SK-N-SH (cell line): Measurements from ENCODE around the gene JAG1.
A peak's percentile ranks its signal among the peaks of the same experiment; 100 is the strongest.

Experiments
- CTCF ChIP-seq: fragments of 200-600 bp; sonication (generic); IDR thresholded peaks from 2 replicates; pipeline ENCODE4 v1.6.1; 2017; ENCODE audit warnings: antibody characterized with exemption, mild to moderate bottlenecking, moderate library complexity
- EZH2phosphoT487 ChIP-seq: fragments of 200-600 bp; sonication (generic); IDR thresholded peaks from 2 replicates; pipeline ENCODE4 v1.6.1; 2017; ENCODE audit warnings: low read depth, mixed run types, mild to moderate bottlenecking, antibody characterized with exemption, moderate library complexity, borderline replicate concordance
- GATA2 ChIP-seq: sonication (generic); formaldehyde crosslinking; IDR thresholded peaks from 2 replicates; pipeline ENCODE4 v1.5.0; 2020; ENCODE audit warnings: mild to moderate bottlenecking, missing genetic modification reagents
- MXI1 ChIP-seq: IDR thresholded peaks from 2 replicates; pipeline ENCODE4 v1.6.1; 2012; ENCODE audit warnings: mild to moderate bottlenecking, low read depth, low read length, improper control_type of control experiment
- RAD21 ChIP-seq: IDR thresholded peaks from 2 replicates; pipeline ENCODE4 v1.6.1; 2012; ENCODE audit warnings: mild to moderate bottlenecking, low read length
- SMC3 ChIP-seq: IDR thresholded peaks from 2 replicates; pipeline ENCODE4 v1.6.1; 2012; ENCODE audit warnings: low read depth, low read length, improper control_type of control experiment
- TAF1 ChIP-seq: IDR thresholded peaks from 2 replicates; pipeline ENCODE4 v1.6.1; 2012; ENCODE audit warnings: low read depth, mild to moderate bottlenecking, low read length, moderate library complexity, borderline replicate concordance
- TEAD4 ChIP-seq: IDR thresholded peaks from 2 replicates; pipeline ENCODE4 v1.4.0; 2012; ENCODE audit warnings: mild to moderate bottlenecking, borderline replicate concordance; ENCODE audit not compliant: insufficient read depth
- USF1 ChIP-seq: IDR thresholded peaks from 2 replicates; pipeline ENCODE4 v1.4.0; 2012; ENCODE audit warnings: low read depth, borderline replicate concordance

- TF ChIP-seq SMC3 (no peak), CTCF (no peak), MXI1 (no peak), EZH2phosphoT487 (no peak), GATA2 (no peak), TAF1 (peak; percentile 67), RAD21 (no peak), USF1 (no peak), TEAD4 (no peak)
These were observed at the start of gene JAG1 for GRCh38 chr20:10673842-10674683.
